ENCODE results near the gene RSPO4. TPM values are rescaled to one million over a fixed set of nuclear protein-coding genes. Genes with fewer than 3 reads are reported as not detected.

RSPO4 gene
- polyA plus RNA-seq, 1 donor (not counting 4 experiments of a cell fraction or from before 2014, with no cell fraction given), result not detected

DNA sequence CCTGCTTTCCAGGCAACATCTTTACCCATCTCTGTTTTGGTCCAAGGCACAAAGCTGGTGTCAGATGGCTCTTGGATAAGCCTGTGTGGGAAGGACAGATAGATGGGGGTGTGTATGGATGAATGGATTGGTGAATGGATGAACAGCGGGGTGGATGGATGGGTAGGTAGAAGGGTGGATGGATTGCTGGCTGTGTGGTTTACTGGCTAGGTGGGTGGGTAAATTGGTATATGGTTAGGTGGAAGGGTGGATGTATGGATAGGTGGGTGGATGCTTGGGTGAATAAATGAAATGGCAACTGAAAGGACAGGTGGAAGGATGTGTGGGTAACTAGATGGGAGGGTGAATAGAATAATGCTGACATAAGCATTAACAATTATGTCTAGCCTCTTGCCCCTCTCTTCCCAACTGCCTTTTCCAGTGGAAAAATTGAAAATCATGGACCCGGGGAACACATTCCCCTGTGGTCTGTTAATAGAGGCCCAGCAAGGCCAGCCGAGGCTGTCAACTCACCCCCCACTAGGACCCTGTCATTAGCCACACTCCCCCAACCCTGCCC is 43.8 kb upstream of the RSPO4 start:
- DNase-seq (ENCODE audit: low read depth, low spot score), result no peak
- H3K79me2 ChIP-seq (ENCODE audit: control insufficient read depth, insufficient read depth, low read length), result no peaks in the 10 kb centered on the region
- H3K9me1 ChIP-seq (ENCODE audit: control insufficient read depth, extremely low read depth, insufficient read depth, low read length), result no peaks in the 10 kb centered on the region
- TF ChIP-seq, protein P1, sequence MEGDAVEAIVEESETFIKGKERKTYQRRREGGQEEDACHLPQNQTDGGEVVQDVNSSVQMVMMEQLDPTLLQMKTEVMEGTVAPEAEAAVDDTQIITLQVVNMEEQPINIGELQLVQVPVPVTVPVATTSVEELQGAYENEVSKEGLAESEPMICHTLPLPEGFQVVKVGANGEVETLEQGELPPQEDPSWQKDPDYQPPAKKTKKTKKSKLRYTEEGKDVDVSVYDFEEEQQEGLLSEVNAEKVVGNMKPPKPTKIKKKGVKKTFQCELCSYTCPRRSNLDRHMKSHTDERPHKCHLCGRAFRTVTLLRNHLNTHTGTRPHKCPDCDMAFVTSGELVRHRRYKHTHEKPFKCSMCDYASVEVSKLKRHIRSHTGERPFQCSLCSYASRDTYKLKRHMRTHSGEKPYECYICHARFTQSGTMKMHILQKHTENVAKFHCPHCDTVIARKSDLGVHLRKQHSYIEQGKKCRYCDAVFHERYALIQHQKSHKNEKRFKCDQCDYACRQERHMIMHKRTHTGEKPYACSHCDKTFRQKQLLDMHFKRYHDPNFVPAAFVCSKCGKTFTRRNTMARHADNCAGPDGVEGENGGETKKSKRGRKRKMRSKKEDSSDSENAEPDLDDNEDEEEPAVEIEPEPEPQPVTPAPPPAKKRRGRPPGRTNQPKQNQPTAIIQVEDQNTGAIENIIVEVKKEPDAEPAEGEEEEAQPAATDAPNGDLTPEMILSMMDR (optimal IDR thresholded peaks at IDR 0.05 in 1 of 3, IDR thresholded peaks at IDR 0.05 in 1 of 3, conservative IDR thresholded peaks at IDR 0.05 in 1 of 3; ENCODE audit: extremely low read depth in 1 of 3, insufficient read depth in 2 of 3, low read length in 3 of 3), result no peak
- TF ChIP-seq EZH2 (IDR thresholded peaks at IDR 0.05; ENCODE audit: low read length), result no peak
- H3K4me3 ChIP-seq (ENCODE audit: control insufficient read depth in 2 of 3, extremely low read depth in 1 of 3, insufficient read depth in 2 of 3, low read depth in 1 of 3, low read length in 3 of 3), result no peak overlapping the region
- H3K4me1 ChIP-seq (ENCODE audit: control insufficient read depth, extremely low read depth, insufficient read depth, low read length), result no peaks in the 10 kb centered on the region
- H2AFZ ChIP-seq (ENCODE audit: control insufficient read depth, low read length), result no peak overlapping the region
- dilution Hi-C loops (cut with MboI; ENCODE audit: extremely low pct_ligation_motif_present, low sequenced_read_pairs), result no loop called here
- H3K9me3 ChIP-seq (ENCODE audit: control insufficient read depth, low read depth, low read length), result no peaks in the 10 kb centered on the region
- FAIRE-seq, result no peak
- no peaks in the 10 kb centered on the region for H3K36me3 ChIP-seq (ENCODE audit: control insufficient read depth in 2 of 2, extremely low read depth in 1 of 2, insufficient read depth in 2 of 2, low read length in 2 of 2)
- no peaks in the 10 kb centered on the region for H4K20me1 ChIP-seq (ENCODE audit: control insufficient read depth, extremely low read depth, insufficient read depth, low read length)
- H3K9ac ChIP-seq (ENCODE audit: control insufficient read depth, extremely low read depth, insufficient read depth, low read length), result no peak overlapping the region
- no peaks in the 10 kb centered on the region for H3K27me3 ChIP-seq (ENCODE audit: control insufficient read depth, extremely low read depth, insufficient read depth, low read length)
- H3K27ac ChIP-seq (ENCODE audit: control insufficient read depth, insufficient read depth, low read length), result no peak overlapping the region
- no peak overlapping the region for H3K4me2 ChIP-seq (ENCODE audit: control insufficient read depth, extremely low read depth, insufficient read depth, low read depth, low read length)

GRCh38 chr20:1041845-1042390 is 39.8 kb upstream of the RSPO4 start:
- DNase-seq (ENCODE audit: low read depth, low spot score), result no peak
- Histone ChIP-seq H3K4me3 (ENCODE audit: control insufficient read depth in 2 of 3, extremely low read depth in 1 of 3, insufficient read depth in 2 of 3, low read depth in 1 of 3, low read length in 3 of 3) (no peak overlapping the region), H3K27ac (ENCODE audit: control insufficient read depth, insufficient read depth, low read length) (no peak overlapping the region), H3K9me1 (ENCODE audit: control insufficient read depth, extremely low read depth, insufficient read depth, low read length) (no peaks in the 10 kb centered on the region), H3K27me3 (ENCODE audit: control insufficient read depth, extremely low read depth, insufficient read depth, low read length) (no peaks in the 10 kb centered on the region), H3K9ac (ENCODE audit: control insufficient read depth, extremely low read depth, insufficient read depth, low read length) (no peak overlapping the region), H3K4me2 (ENCODE audit: control insufficient read depth, extremely low read depth, insufficient read depth, low read depth, low read length) (no peak overlapping the region), H3K36me3 (ENCODE audit: control insufficient read depth in 2 of 2, extremely low read depth in 1 of 2, insufficient read depth in 2 of 2, low read length in 2 of 2) (no peaks in the 10 kb centered on the region), H3K79me2 (ENCODE audit: control insufficient read depth, insufficient read depth, low read length) (no peaks in the 10 kb centered on the region), H3K4me1 (ENCODE audit: control insufficient read depth, extremely low read depth, insufficient read depth, low read length) (no peaks in the 10 kb centered on the region), H3K9me3 (ENCODE audit: control insufficient read depth, low read depth, low read length) (no peaks in the 10 kb centered on the region), H4K20me1 (ENCODE audit: control insufficient read depth, extremely low read depth, insufficient read depth, low read length) (no peaks in the 10 kb centered on the region), H2AFZ (ENCODE audit: control insufficient read depth, low read length) (no peak overlapping the region)
- no peak for FAIRE-seq
- dilution Hi-C loops (cut with MboI; ENCODE audit: extremely low pct_ligation_motif_present, low sequenced_read_pairs), result no loop called here
- TF ChIP-seq, protein P1 (optimal IDR thresholded peaks at IDR 0.05 in 1 of 3, IDR thresholded peaks at IDR 0.05 in 1 of 3, conservative IDR thresholded peaks at IDR 0.05 in 1 of 3; ENCODE audit: extremely low read depth in 1 of 3, insufficient read depth in 2 of 3, low read length in 3 of 3), result no peak
- TF ChIP-seq EZH2 (IDR thresholded peaks at IDR 0.05; ENCODE audit: low read length), result no peak

Measured in keratinocyte (primary cell).